HepG2 (cell line): ENCODE measurements around the gene HECTD4. TPM values are rescaled to one million over a fixed set of nuclear protein-coding genes. Genes with fewer than 3 reads are reported as not detected.
A peak's percentile ranks its signal among the peaks of the same experiment; 100 is the strongest.

Experiments used
- ARID2 ChIP-seq: sonication (generic); formaldehyde crosslinking; IDR thresholded peaks from 2 replicates; pipeline ENCODE4 v1.8.1; 2022; ENCODE audit warnings: mild to moderate bottlenecking, missing genetic modification reagents, borderline replicate concordance
- ATF7 ChIP-seq, 2 experiments: fragments of 450-650 bp in 1 of 2; sonication (generic) in 1 of 2; formaldehyde crosslinking in 1 of 2; IDR thresholded peaks; 2 replicates each; pipeline versions ENCODE4 v1.4.0 to v1.6.1; 2016 to 2020; ENCODE audit warnings: antibody characterized with exemption in 1 of 2, mild to moderate bottlenecking in 1 of 2, missing genetic modification reagents in 1 of 2
- ERF ChIP-seq: IDR thresholded peaks from 2 replicates; pipeline ENCODE4 v1.6.1; 2018; ENCODE audit warnings: missing biosample characterization, missing genetic modification reagents
- JUN ChIP-seq: sonication (generic); formaldehyde crosslinking; IDR thresholded peaks from 2 replicates; pipeline ENCODE4 v1.4.0; 2020; ENCODE audit warnings: mild to moderate bottlenecking, missing genetic modification reagents
- KDM5B ChIP-seq: sonication (generic); formaldehyde crosslinking; IDR thresholded peaks from 2 replicates; pipeline ENCODE4 v1.4.0; 2020; ENCODE audit warnings: missing genetic modification reagents, mild to moderate bottlenecking, borderline replicate concordance
- MYC ChIP-seq: sonication (generic); formaldehyde crosslinking; IDR thresholded peaks from 2 replicates; pipeline ENCODE4 v1.9.0; 2021; ENCODE audit warnings: missing genetic modification reagents, borderline replicate concordance
- POLR2A ChIP-seq, 2 experiments: IDR thresholded peaks; 2 replicates each; pipeline ENCODE4 v1.6.1; 2011; ENCODE audit warnings: low read depth in 2 of 2, low read length in 2 of 2, mild to moderate bottlenecking in 1 of 2, moderate library complexity in 1 of 2; ENCODE audit not compliant: insufficient read depth in 1 of 2
- POLR2AphosphoS5 ChIP-seq: IDR thresholded peaks from 2 replicates; pipeline ENCODE4 v1.6.1; 2012; ENCODE audit warnings: low read depth, low read length
- PTBP1 ChIP-seq: fragments of 200-400 bp; formaldehyde crosslinking; IDR thresholded peaks from 2 replicates; pipeline ENCODE4 v1.6.1; 2018; ENCODE audit warnings: low read length, low read depth; ENCODE audit not compliant: poor library complexity, severe bottlenecking
- REL ChIP-seq: sonication (generic); formaldehyde crosslinking; conservative IDR thresholded peaks from 2 replicates; pipeline ENCODE4 v1.8.0; 2022; ENCODE audit warnings: mild to moderate bottlenecking, missing genetic modification reagents, moderate library complexity
- RERE ChIP-seq: IDR thresholded peaks from 2 replicates; pipeline ENCODE4 v1.6.1; 2016; ENCODE audit warnings: low read depth, missing genetic modification reagents, missing compliant biosample characterization
- RXRA ChIP-seq: sonication (generic); formaldehyde crosslinking; IDR thresholded peaks from 2 replicates; pipeline ENCODE4 v1.5.1; 2020; ENCODE audit warnings: missing genetic modification reagents
- THYN1 ChIP-seq: sonication (generic); formaldehyde crosslinking; IDR thresholded peaks from 2 replicates; pipeline ENCODE4 v1.8.1; 2023; ENCODE audit warnings: low read depth, mild to moderate bottlenecking, moderate library complexity, missing genetic modification reagents, borderline replicate concordance
- ZBTB42 ChIP-seq: sonication (generic); formaldehyde crosslinking; IDR thresholded peaks from 2 replicates; pipeline ENCODE4 v1.5.0; 2020; ENCODE audit warnings: mild to moderate bottlenecking, missing genetic modification reagents
- ZFYVE20 ChIP-seq: sonication (generic); formaldehyde crosslinking; IDR thresholded peaks from 2 replicates; pipeline ENCODE4 v1.8.0; 2023; ENCODE audit warnings: low read depth, mild to moderate bottlenecking, moderate library complexity, missing genetic modification reagents, borderline replicate concordance
- ZNF142 ChIP-seq: sonication (generic); formaldehyde crosslinking; IDR thresholded peaks from 2 replicates; pipeline ENCODE4 v1.4.0; 2020; ENCODE audit warnings: missing genetic modification reagents
- ZNF577 ChIP-seq: sonication (generic); formaldehyde crosslinking; IDR thresholded peaks from 2 replicates; pipeline ENCODE4 v1.4.0; 2020; ENCODE audit warnings: mild to moderate bottlenecking, low read depth, missing genetic modification reagents, borderline replicate concordance
- ZNF746 ChIP-seq: sonication (generic); formaldehyde crosslinking; IDR thresholded peaks from 2 replicates; pipeline ENCODE4 v1.8.0; 2022; ENCODE audit warnings: mild to moderate bottlenecking, missing genetic modification reagents
- polyA plus RNA-seq, 8 experiments: library from polyadenylated mRNA; depleted of rRNA in 3 of 8; stranded (reverse) in 7 of 8; unstranded in 1 of 8; fragments of >200 nt; fragmentation: Illumina TruSeq in 4 of 8; extraction: Trizol in 4 of 8; gene quantifications; 2 replicates each; pipeline versions ENCODE4 v1.2.1 to v1.2.3, GENCODE V29; 2011 to 2016; ENCODE audit warnings: low read depth in 4 of 8, missing spikeins in 1 of 8, mixed read lengths in 1 of 8; ENCODE audit not compliant: insufficient read depth in 1 of 8
- total RNA-seq, 5 experiments: library from RNA; depleted of rRNA; stranded (reverse); fragments of >200 nt; fragmentation: Illumina TruSeq; extraction: Trizol; gene quantifications; 2 replicates each; pipeline ENCODE4 v1.2.3, GENCODE V29; 2016; ENCODE audit warnings: low read depth in 1 of 5

Gene HECTD4
- total and polyA plus RNA-seq, 2 of the 13 experiments (the other 11 are each of a cell fraction or from before 2014, with no cell fraction given), result 9.0 to 11.4 TPM

- no peak for TF ChIP-seq ZFYVE20 (CRISPR knock-in tag)
- TF ChIP-seq ERF (CRISPR knock-in tag), result peak; percentile 91
- peak; percentile 90 for TF ChIP-seq RXRA (CRISPR knock-in tag)
- TF ChIP-seq ZNF577 (CRISPR knock-in tag), result no peak
- no peak for TF ChIP-seq ZNF746 (CRISPR knock-in tag)
- TF ChIP-seq ARID2 (CRISPR knock-in tag), result no peak
- TF ChIP-seq PTBP1, result no peak
- no peak for TF ChIP-seq RERE
- TF ChIP-seq THYN1 (CRISPR knock-in tag), result no peak; the same call in 1 of the 2 replicates
- TF ChIP-seq ATF7 (IDR thresholded peaks at IDR 0.05), result no peak
- TF ChIP-seq ATF7 (CRISPR knock-in tag; IDR thresholded peaks at IDR 0.05), result no peak
- peak; percentile 64; the same call in 1 of the 2 replicates for TF ChIP-seq KDM5B
- TF ChIP-seq JUN (CRISPR knock-in tag), result 0 out of 2 replicates have a peak, but pooled peaks have one; percentile 45
- TF ChIP-seq MYC (CRISPR knock-in tag), result peak; percentile 64; the same call in 1 of the 2 replicates
- peak; percentile 61 for TF ChIP-seq REL (CRISPR knock-in tag)
- no peak for TF ChIP-seq ZNF142 (CRISPR knock-in tag)
- TF ChIP-seq POLR2A (IDR thresholded peaks at IDR 0.05; ENCODE audit: insufficient read depth in 1 of 2, low read depth in 2 of 2, low read length in 2 of 2), result peak; percentile 63 to 96
- peak; percentile 78 for TF ChIP-seq POLR2AphosphoS5
- TF ChIP-seq ZBTB42 (CRISPR knock-in tag), result no peak
Observed at GRCh38 chr12:112381883-112382796, at the start of gene HECTD4 (continued).
